ENCODE measurements around the gene RPS29. TPM values are rescaled to one million over a fixed set of nuclear protein-coding genes. Genes with fewer than 3 reads are reported as not detected.
A peak's percentile ranks its signal among the peaks of the same experiment; 100 is the strongest.

RPS29 gene
- polyA plus RNA-seq, 2 of the 4 experiments (the other 2 are of a cell fraction) = 3,539 to 3,909 TPM

GRCh38 chr14:49634547-49635334, 48.6 kb upstream of the RPS29 start, which contains the start of gene DNAAF2:
Gene DNAAF2 (minus strand): TSS chr14:49635244. CDS start chr14:49635149, 95 bp downstream.
- Histone ChIP-seq H3K4me1 (peaks cover 22% of the 10 kb centered on the region; the same call in 2 of the 3 replicates), H3K9me3 (no peaks in the 10 kb centered on the region), H3K4me2 (peak within 1 kb of the TSS; percentile 76), H3K27ac (peak within 1 kb of the TSS; percentile 92 to 94), H3K4me3 (peak within 1 kb of the TSS; percentile 78)
- FAIRE-seq (no peak), ATAC-seq (peak; percentile 67 to 73), DNase-seq (ENCODE audit: low read depth in 1 of 2, low spot score in 1 of 2) (peak; percentile 66 to 78)
- 4% methylated on average over 23 of the region's 80 CpGs for WGBS (ENCODE audit: missing lambda C conversion rate)
- CTCF ChIA-PET = interaction anchor here (0.5 to 5.2 kb wide), 35 partner anchors 9 to 247 kb away, joined by 3 to 55 read pairs (median 4); partner anchors contain the start of genes KLHDC2, MGAT2, NEMF and POLE2
- TF ChIP-seq, protein P1, sequence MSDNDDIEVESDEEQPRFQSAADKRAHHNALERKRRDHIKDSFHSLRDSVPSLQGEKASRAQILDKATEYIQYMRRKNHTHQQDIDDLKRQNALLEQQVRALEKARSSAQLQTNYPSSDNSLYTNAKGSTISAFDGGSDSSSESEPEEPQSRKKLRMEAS (IDR thresholded peaks at IDR 0.05) = peak; percentile 81
- no peak for TF ChIP-seq SMC3 (IDR thresholded peaks at IDR 0.05)
- peak; percentile 24; the same call in 1 of the 2 replicates for TF ChIP-seq POLR2A (IDR thresholded peaks at IDR 0.05; ENCODE audit: low read length)
- TF ChIP-seq FOSB (CRISPR knock-in tag; IDR thresholded peaks at IDR 0.05) = no peak
- TF ChIP-seq ZNF302 (CRISPR knock-in tag; IDR thresholded peaks at IDR 0.05) = no peak
- TF ChIP-seq HOXB13 (CRISPR knock-in tag; IDR thresholded peaks at IDR 0.05; ENCODE audit: low read depth) = peak; percentile 46; the same call in 1 of the 2 replicates
- TF ChIP-seq HOXB5 (CRISPR knock-in tag; IDR thresholded peaks at IDR 0.05) = 0 out of 2 replicates have a peak, but pooled peaks have one; percentile 14
- no peak for TF ChIP-seq RAD21 (conservative IDR thresholded peaks at IDR 0.05 in 1 of 2, IDR thresholded peaks at IDR 0.05 in 1 of 2)
- TF ChIP-seq, protein P2, sequence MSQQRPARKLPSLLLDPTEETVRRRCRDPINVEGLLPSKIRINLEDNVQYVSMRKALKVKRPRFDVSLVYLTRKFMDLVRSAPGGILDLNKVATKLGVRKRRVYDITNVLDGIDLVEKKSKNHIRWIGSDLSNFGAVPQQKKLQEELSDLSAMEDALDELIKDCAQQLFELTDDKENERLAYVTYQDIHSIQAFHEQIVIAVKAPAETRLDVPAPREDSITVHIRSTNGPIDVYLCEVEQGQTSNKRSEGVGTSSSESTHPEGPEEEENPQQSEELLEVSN (IDR thresholded peaks at IDR 0.05; ENCODE audit: borderline replicate concordance, low read depth) = peak; percentile 28; the same call in 1 of the 2 replicates
- TF ChIP-seq BHLHE40 (IDR thresholded peaks at IDR 0.05; ENCODE audit: low read depth, low read length) = no peak
- peak; percentile 79; the same call in 1 of the 2 replicates for TF ChIP-seq MYC (IDR thresholded peaks at IDR 0.05; ENCODE audit: borderline replicate concordance, low read length)
- no peak for TF ChIP-seq MAZ (IDR thresholded peaks at IDR 0.05; ENCODE audit: borderline replicate concordance, low read depth, low read length)
- TF ChIP-seq FOSL2 (IDR thresholded peaks at IDR 0.05) = no peak
- TF ChIP-seq FOSL2 (CRISPR knock-in tag; IDR thresholded peaks at IDR 0.05) = no peak
- peak; percentile 40; the same call in 1 of the 3 replicates for TF ChIP-seq BCL3 (IDR thresholded peaks at IDR 0.05)
- TF ChIP-seq JUN (IDR thresholded peaks at IDR 0.05) = peak in 1 of 2 experiments; percentile 73; a peak in 1 of 5 replicates
- TF ChIP-seq CBX2 (IDR thresholded peaks at IDR 0.05; ENCODE audit: borderline replicate concordance, low read depth) = no peak
- TF ChIP-seq RCOR1 (IDR thresholded peaks at IDR 0.05; ENCODE audit: low read depth, low read length) = no peak
- TF ChIP-seq KDM5A (IDR thresholded peaks at IDR 0.05) = no peak
- no peak; the same call in 1 of the 2 replicates for TF ChIP-seq RNF2 (IDR thresholded peaks at IDR 0.05; ENCODE audit: borderline replicate concordance, low read depth)
- TF ChIP-seq, protein P3, sequence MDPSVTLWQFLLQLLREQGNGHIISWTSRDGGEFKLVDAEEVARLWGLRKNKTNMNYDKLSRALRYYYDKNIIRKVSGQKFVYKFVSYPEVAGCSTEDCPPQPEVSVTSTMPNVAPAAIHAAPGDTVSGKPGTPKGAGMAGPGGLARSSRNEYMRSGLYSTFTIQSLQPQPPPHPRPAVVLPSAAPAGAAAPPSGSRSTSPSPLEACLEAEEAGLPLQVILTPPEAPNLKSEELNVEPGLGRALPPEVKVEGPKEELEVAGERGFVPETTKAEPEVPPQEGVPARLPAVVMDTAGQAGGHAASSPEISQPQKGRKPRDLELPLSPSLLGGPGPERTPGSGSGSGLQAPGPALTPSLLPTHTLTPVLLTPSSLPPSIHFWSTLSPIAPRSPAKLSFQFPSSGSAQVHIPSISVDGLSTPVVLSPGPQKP (IDR thresholded peaks at IDR 0.05; ENCODE audit: low read depth, low read length) = no peak
- no peak for TF ChIP-seq HES2 (IDR thresholded peaks at IDR 0.05)
- no peak for TF ChIP-seq HEYL (CRISPR knock-in tag; IDR thresholded peaks at IDR 0.05)
- peak; percentile 9; the same call in 1 of the 2 replicates for TF ChIP-seq TFCP2L1 (CRISPR knock-in tag; IDR thresholded peaks at IDR 0.05)
- POLR2A ChIA-PET = interaction anchor here (0.6 to 3.2 kb wide), 18 partner anchors 10 to 228 kb away, joined by 3 to 46 read pairs (median 6); partner anchors contain the start of genes KLHDC2, LRR1, MGAT2 and POLE2
